Measurements from ENCODE around the gene SMS. TPM values are rescaled to one million over a fixed set of nuclear protein-coding genes. Genes with fewer than 3 reads are reported as not detected.

SMS gene
- total RNA-seq, 2 experiments from 2014 or later = 64.9 to 86.3 TPM

GRCh38 chrX:21929209-21929608, 11.3 kb upstream of the SMS start:
- DNase-seq (ENCODE audit: low spot score) = no peak
- Histone ChIP-seq H4K20me1 (ENCODE audit: insufficient read depth, low read length) (no peaks in the 10 kb centered on the region), H3K79me2 (ENCODE audit: insufficient read depth, low read depth, low read length) (no peaks in the 10 kb centered on the region), H3K9me3 (ENCODE audit: low read length) (no peaks in the 10 kb centered on the region), H3K9me2 (ENCODE audit: insufficient read depth, low read length) (no peaks in the 10 kb centered on the region), H3K27ac (ENCODE audit: low read depth, low read length, poor library complexity, severe bottlenecking) (no peak overlapping the region), H2AFZ (ENCODE audit: low read length) (no peak overlapping the region), H3K4me1 (ENCODE audit: insufficient read depth, low read length, poor library complexity, severe bottlenecking) (no peaks in the 10 kb centered on the region), H3K4me3 (ENCODE audit: low read depth, low read length, poor library complexity, severe bottlenecking) (no peak overlapping the region), H3K4me2 (ENCODE audit: low read length) (no peak overlapping the region), H3K36me3 (ENCODE audit: insufficient read depth, low read length) (no peaks in the 10 kb centered on the region)
- ChIA-PET CTCF (ENCODE audit: unreplicated experiment) (no interaction called here), POLR2A (no interaction called here)
- intact Hi-C loops (cut with micrococcal nuclease; ENCODE audit: unreplicated experiment) = no loop called here
- no peak for TF ChIP-seq EZH2phosphoT487 (IDR thresholded peaks at IDR 0.05; ENCODE audit: borderline replicate concordance, low read depth, low read length)
- TF ChIP-seq, protein P1, sequence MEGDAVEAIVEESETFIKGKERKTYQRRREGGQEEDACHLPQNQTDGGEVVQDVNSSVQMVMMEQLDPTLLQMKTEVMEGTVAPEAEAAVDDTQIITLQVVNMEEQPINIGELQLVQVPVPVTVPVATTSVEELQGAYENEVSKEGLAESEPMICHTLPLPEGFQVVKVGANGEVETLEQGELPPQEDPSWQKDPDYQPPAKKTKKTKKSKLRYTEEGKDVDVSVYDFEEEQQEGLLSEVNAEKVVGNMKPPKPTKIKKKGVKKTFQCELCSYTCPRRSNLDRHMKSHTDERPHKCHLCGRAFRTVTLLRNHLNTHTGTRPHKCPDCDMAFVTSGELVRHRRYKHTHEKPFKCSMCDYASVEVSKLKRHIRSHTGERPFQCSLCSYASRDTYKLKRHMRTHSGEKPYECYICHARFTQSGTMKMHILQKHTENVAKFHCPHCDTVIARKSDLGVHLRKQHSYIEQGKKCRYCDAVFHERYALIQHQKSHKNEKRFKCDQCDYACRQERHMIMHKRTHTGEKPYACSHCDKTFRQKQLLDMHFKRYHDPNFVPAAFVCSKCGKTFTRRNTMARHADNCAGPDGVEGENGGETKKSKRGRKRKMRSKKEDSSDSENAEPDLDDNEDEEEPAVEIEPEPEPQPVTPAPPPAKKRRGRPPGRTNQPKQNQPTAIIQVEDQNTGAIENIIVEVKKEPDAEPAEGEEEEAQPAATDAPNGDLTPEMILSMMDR (conservative IDR thresholded peaks at IDR 0.05; ENCODE audit: low read length) = no peak
- BruUV-seq (replicated peaks) = no TSS peak

- Histone ChIP-seq H3K4me1 (ENCODE audit: insufficient read depth, low read length, poor library complexity, severe bottlenecking) (no peaks in the 10 kb centered on the region), H4K20me1 (ENCODE audit: insufficient read depth, low read length) (no peaks in the 10 kb centered on the region), H3K79me2 (ENCODE audit: insufficient read depth, low read depth, low read length) (no peaks in the 10 kb centered on the region), H3K9me3 (ENCODE audit: low read length) (no peaks in the 10 kb centered on the region), H2AFZ (ENCODE audit: low read length) (no peak overlapping the region), H3K36me3 (ENCODE audit: insufficient read depth, low read length) (no peaks in the 10 kb centered on the region), H3K27ac (ENCODE audit: low read depth, low read length, poor library complexity, severe bottlenecking) (no peak overlapping the region), H3K4me3 (ENCODE audit: low read depth, low read length, poor library complexity, severe bottlenecking) (no peak overlapping the region), H3K4me2 (ENCODE audit: low read length) (no peak overlapping the region), H3K9me2 (ENCODE audit: insufficient read depth, low read length) (no peaks in the 10 kb centered on the region)
- TF ChIP-seq EZH2phosphoT487 (IDR thresholded peaks at IDR 0.05; ENCODE audit: borderline replicate concordance, low read depth, low read length) = no peak
- TF ChIP-seq, protein P1 (conservative IDR thresholded peaks at IDR 0.05; ENCODE audit: low read length) = no peak
- DNase-seq (ENCODE audit: low spot score) = no peak
- intact Hi-C loops (cut with micrococcal nuclease; ENCODE audit: unreplicated experiment) = no loop called here
- BruUV-seq (replicated peaks) = no TSS peak
- ChIA-PET CTCF (ENCODE audit: unreplicated experiment) (no interaction called here), POLR2A (no interaction called here)
Observed at GRCh38 chrX:21930986-21931385, 9.5 kb upstream of the SMS start.

GRCh38 chrX:21932292-21933002, 8.1 kb upstream of the SMS start:
- BruUV-seq (replicated peaks) = no TSS peak
- Histone ChIP-seq H3K4me3 (ENCODE audit: low read depth, low read length, poor library complexity, severe bottlenecking) (no peak overlapping the region), H2AFZ (ENCODE audit: low read length) (no peak overlapping the region)

More at GRCh38 chrX:21932292-21933002, 8.1 kb upstream of the SMS start:
- no peaks in the 10 kb centered on the region for H3K79me2 ChIP-seq (ENCODE audit: insufficient read depth, low read depth, low read length)
- no peaks in the 10 kb centered on the region for H3K9me2 ChIP-seq (ENCODE audit: insufficient read depth, low read length)
- H3K36me3 ChIP-seq (ENCODE audit: insufficient read depth, low read length) = no peaks in the 10 kb centered on the region
- no peaks in the 10 kb centered on the region for H4K20me1 ChIP-seq (ENCODE audit: insufficient read depth, low read length)
- no peak for DNase-seq (ENCODE audit: low spot score)
- no peak for TF ChIP-seq EZH2phosphoT487 (IDR thresholded peaks at IDR 0.05; ENCODE audit: borderline replicate concordance, low read depth, low read length)
- TF ChIP-seq, protein P1 (conservative IDR thresholded peaks at IDR 0.05; ENCODE audit: low read length) = no peak
- no peaks in the 10 kb centered on the region for H3K9me3 ChIP-seq (ENCODE audit: low read length)
- no peaks in the 10 kb centered on the region for H3K4me1 ChIP-seq (ENCODE audit: insufficient read depth, low read length, poor library complexity, severe bottlenecking)
- H3K27ac ChIP-seq (ENCODE audit: low read depth, low read length, poor library complexity, severe bottlenecking) = no peak overlapping the region
- no peak overlapping the region for H3K4me2 ChIP-seq (ENCODE audit: low read length)
- ChIA-PET POLR2A (interaction anchor here (0.6 to 0.7 kb wide), 2 partner anchors 13 to 83 kb away, joined by 3 read pairs; no protein-coding TSS in a partner anchor), CTCF (ENCODE audit: unreplicated experiment) (no interaction called here)
- intact Hi-C loops (cut with micrococcal nuclease; ENCODE audit: unreplicated experiment) = no loop called here

Measured in OCI-LY7 (cell line).